Activated naive CD4-positive, alpha-beta T cell treated with Interleukin-2 at 50 U/mL for 16 hours (primary cell): ENCODE results near the gene AVEN.
A peak's percentile ranks its signal among the peaks of the same experiment; 100 is the strongest.
"Not testable (repeated sequence)": the region's sequence is repeated elsewhere in the genome, so short reads cannot be mapped to it uniquely, and the experiment has no call there.

Experiments used
- DNase-seq: peaks from one replicate; pipeline ENCODE4 v3.0.0-alpha.2; 2020

The AVEN gene

DNA sequence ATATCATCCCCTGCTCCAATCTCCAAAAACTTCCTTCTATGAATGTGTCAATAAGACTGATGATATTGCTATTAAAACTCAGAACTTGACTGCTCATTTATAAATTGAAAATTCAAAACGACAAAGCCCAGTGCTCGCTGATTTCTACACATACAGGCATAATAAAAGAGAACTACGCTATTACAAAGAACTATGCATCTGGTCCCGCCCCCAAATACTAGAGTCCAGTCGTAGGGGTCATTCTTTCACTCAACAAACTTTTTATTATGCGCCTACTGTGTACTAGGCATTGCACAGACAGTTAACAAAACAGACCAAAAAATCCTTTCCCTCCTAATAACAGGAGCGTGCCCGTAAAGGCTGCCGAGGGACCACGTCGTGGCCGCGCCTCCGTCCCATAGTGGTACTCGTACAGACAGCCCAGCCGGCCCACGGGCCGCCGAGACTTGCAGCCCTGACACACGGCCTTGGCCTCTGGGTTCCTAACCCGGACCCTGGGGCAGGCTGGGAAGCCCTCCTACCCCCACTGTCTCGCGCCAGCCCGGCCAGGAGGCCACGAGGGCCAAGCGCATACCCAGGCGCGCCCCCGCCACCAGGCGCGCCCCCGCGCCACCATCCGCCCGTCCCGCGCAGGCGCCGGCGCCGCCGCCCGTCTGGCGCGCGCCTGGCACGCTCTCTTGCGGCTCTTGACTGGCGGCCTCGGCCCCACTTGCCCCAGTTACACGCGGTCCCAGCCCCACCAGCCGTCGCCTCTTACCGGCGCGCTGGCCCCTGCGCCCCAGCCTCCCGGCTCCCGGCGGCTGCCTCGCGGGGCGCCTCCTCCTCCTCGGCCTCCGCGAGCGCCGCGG, 757 bp downstream of the AVEN start:
- DNase-seq = peak; percentile 76

DNA sequence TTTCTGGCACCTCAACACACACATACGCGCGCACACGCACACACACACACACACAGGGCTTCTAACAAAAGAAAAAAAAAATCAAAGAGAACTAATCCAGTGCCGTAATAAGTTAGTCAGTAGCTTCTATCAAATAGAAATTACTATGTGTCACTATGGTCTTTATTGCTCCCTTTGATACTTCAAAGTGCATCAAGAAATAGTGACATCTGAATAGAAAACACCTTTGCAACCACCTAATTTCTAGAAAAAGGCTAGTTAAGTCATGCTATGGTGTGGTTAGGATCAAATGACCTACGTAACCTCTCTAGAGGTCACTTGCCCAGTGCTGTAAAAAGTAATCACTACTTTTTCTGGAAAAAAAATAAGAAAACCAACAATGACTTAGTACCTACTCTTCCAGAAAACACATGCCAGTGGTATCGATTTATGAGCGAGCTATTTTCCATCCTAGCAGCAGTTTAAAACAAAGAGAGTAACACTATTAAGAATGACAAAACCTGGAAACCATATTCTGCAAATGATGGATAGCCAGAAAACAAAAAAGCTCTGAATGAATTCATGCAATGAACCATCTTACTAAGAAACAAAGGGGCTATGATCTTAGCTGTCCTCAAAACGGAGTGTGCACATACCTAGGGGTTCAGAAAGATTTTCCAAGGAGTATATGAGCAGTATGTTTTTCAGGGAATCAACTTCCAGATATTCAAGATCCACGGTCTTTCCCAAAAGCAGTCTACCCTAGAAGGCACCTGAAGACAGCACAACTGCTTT, 6.8 kb downstream of the AVEN start:
- DNase-seq = no peak

DNA sequence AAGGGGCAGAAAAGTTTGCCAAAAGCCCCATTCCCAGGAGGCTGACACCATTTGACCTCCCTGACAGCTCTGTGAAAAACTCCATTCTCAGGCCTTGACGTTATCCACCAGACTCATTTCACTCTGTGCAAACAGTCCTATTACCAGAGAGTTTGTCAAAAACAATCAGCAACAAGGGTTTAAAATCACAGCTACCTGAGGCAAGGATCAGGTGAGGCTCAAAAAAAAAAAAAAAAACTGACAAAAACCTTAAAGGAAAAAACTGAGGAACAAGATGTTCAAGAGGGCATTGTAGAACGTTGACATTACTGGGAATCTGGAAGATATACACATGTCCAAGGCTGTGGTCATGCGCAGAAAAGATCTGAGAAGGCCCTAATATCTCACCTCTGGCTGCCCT, 11.4 kb downstream of the AVEN start:
- DNase-seq = no peak

DNA sequence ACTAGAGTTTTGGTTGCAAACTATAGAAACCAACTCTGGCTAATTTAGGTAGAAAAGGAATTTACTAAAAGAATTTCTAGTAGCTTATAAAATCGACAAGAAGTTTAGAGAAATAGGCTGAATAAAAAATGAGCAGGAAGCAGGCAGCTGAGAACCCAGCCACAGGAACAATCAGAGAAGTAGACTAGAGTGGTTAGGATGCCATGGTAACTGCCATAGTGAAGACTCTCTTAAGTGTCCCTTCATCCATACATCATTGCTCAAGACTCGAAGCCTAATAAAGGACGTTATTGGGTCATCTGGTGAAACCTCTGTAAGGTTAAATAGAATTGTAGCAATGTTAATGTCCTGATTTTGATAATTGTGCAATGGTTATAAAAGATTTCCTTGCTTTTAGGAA, 13.8 kb downstream of the AVEN start:
- no peak for DNase-seq

DNA sequence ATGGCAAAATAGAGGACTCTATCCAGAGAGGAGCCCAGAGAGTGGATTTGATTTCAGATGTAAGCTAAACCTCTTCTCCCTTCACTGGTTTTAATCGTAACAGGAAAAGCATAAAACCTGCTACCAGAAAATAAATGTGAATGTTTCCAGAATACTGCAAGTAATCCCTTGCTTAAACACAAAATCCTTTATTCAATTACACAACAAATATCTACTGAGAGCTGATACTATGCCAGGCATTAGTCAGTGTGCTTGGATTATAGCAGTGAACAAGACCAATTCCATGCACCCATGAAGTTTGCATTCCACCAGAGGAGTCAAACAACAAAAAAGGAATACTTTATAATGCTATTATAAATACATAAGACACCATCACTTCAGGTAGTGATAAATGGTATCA, 15.1 kb downstream of the AVEN start:
- no peak for DNase-seq

DNA sequence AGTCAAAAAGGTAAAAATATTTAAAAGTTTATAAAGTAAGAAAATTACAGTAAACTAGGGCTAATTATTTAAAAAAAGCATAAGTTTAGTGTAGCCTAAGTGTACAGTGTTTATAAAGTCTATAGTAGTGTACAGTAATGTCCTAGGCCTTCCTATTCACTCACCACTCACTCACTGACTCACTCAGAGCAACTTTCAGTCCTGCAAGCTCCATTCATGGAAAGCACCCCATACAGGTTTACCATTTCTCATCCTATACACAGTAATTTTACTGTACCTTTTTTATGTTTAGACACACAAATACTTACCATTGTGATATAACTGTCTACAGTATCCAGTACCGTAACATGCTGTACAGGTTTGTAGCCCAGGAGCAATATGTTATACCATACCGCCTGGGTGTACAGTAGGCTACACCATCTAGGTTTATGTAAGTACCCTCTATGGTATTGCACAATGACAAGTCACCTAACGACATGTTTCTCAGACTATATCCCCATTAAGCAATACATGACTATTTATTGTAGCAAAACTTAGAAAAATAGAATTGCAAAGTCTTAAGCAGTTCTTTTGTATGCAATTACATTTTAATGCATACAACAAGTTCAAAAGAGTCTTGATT, 19.5 kb downstream of the AVEN start:
- no peak for DNase-seq

GRCh38 chr15:34018738-34019137, 20.3 kb downstream of the AVEN start:
- not testable (repeated sequence) for DNase-seq

- DNase-seq = no peak
These were observed 20.9 kb downstream of the AVEN start for GRCh38 chr15:34018021-34018645.

- no peak for DNase-seq
These were observed 24.4 kb downstream of the AVEN start for GRCh38 chr15:34014556-34014955.

GRCh38 chr15:34013746-34014145, 25.3 kb downstream of the AVEN start:
- DNase-seq = no peak

DNA sequence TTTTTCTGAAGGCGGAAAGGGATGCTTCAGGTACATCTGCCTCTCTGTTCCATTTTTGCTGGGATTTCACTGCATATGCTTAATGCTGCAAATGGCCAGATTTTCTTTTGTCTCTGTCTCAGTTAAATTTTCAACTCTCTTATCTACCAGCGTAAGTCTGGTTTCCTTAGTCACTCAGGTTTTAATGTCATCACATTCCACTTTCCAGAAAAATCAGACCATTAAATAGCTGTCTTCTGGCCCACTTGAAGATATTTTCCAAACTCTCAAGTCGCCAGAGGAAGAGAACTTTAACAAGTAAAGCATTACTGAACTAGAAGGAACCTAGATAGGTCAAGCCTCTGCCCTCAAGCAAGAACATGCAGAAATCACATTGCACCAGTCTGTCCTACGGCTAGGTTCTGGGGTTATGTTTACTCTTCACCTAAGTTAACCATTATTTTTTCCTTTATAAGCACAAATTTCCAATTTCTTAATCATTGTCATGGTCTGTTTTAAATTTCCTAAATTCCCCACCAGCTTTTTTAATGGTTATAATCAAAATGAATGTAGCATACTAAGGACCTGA, 26.5 kb downstream of the AVEN start:
- DNase-seq = no peak

GRCh38 chr15:34011481-34011880, 27.5 kb downstream of the AVEN start:
- no peak for DNase-seq

DNA sequence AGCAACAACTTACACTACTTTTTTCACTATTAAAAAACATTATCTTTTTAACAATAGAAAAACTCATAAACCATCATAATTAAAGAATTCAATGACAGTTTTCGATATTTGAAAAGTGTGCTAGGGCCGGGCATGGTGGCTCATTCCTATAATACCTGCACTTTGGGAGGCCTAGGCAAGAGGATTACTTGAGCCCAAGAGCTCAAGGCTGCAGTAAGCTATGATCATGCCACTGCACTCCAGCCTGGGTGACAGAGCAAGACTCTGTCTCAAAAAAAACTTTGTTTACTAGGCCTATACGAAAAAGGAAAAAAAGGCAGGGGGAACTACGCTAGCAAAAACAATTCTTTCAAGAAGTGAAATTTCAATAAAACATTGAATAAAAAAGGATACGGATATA, 28.1 kb downstream of the AVEN start:
- no peak for DNase-seq

DNA sequence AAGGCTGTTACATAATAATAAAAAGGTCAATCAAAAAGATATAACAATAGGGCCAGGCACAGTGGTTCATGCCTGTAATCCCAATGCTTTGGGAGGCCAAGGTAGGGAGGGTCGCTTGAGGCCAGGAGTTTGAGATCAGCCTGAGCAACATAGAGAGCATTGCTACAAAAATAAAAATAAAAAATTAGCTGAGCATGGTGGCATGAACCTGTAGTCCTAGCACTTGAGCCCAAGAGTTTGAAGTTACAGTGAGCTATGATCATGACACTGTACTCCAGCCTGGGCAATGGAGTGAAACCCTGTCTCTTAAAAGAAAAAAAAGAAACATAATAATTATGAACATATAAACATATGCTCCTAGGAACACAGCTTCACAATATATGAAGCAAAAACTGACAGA, 29.3 kb downstream of the AVEN start:
- DNase-seq = no peak

- no peak for DNase-seq
These were observed 32.6 kb downstream of the AVEN start for GRCh38 chr15:34006381-34006780.

DNA sequence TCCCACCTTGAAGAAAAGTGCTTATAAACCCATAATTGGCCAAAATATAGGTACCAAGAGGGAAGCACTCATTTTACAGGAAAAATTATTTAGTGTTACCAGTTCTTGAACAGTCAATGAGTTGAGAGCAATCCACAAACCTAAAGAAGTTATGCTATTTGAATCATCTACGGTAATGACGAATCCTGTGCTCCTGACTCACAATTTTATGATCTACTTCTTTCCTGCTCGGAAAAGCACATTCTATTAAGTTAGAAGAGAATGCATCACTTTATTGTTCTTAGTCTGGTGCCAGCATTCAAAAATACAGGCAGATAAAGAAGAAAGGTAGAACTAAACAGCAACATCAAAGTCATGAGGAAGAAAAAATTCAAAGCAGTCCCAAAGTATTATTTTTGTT, 37.5 kb downstream of the AVEN start:
- no peak for DNase-seq

DNA sequence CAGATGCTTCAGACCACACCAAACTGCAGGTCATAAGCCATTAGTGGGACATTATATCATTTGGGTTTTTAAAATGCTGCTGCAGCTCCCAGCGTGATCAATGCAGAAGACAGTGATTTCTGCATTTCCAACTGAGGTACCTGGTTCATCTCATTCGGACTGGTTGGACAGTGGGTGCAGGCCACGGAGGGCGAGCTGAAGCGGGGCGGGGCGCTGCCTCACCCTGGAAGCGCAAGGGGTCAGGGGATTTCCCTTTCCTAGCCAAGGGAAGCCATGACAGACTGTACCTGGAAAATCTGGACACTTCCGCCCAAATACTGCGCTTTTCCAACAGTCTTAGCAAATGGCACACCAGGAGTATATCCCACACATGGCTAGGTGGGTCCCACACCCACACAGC, 43.3 kb downstream of the AVEN start:
- not testable (repeated sequence) for DNase-seq

- DNase-seq = no peak
These were observed 44.9 kb downstream of the AVEN start for GRCh38 chr15:33994005-33994615.

- no peak for DNase-seq
These were observed 50.6 kb downstream of the AVEN start for GRCh38 chr15:33988384-33988783.

DNA sequence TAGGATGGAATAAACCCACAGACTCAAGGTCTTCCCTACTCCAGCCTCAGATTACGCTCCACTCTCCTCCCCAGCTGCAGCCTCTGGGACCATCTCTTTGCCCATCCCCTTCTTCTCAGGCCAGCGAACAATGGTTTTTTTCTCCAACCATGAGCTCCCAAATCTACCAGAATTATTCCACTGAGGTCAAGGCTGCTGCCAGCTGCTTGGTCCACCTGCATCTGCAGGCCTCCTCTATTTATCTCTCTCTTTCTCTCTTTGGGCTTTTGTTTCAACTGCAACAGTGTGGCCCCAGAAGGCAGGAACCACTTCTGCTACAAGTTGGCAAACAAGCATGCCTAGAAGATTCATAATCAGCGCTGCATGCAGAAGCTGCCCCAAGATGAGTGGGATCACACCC, 51.6 kb downstream of the AVEN start:
- DNase-seq = no peak

DNA sequence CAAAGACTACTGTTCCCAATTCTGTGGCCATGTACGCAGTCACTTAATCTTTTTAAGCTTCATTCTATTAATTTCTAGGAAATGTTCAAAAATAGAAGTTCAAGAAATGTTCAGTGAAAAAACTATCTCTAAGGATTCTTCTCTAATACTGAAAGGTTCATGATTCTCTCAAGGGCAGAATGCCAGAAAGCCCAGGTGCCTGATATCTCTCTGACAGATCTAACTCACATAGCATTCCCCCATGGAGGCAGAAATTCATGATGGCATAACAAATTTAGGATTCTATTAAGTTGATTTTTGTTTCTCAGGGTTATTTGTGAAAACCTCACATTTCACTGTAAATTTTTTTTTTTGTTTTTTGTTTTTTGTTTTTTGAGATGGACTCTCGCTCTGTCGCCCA, 53.3 kb downstream of the AVEN start:
- no peak for DNase-seq

- DNase-seq = no peak
These were observed 53.7 kb downstream of the AVEN start for GRCh38 chr15:33985287-33985686.

GRCh38 chr15:33982516-33982915, 56.5 kb downstream of the AVEN start:
- DNase-seq = no peak
